Umbilical cord (tissue), 2 donors: ENCODE data around the gene ZNF174. TPM values are rescaled to one million over a fixed set of nuclear protein-coding genes. Genes with fewer than 3 reads are reported as not detected.

Experiments used
- DNase-seq: peaks from one replicate; pipeline ENCODE4 v3.0.0-alpha.2; 2015; ENCODE audit warnings: low spot score
- total RNA-seq: library from RNA; depleted of rRNA; stranded (reverse); fragments of >200 nt; gene quantifications from one replicate; pipeline ENCODE4 v1.2.3, GENCODE V29; 2014; ENCODE audit warnings: low replicate concordance; ENCODE audit not compliant: insufficient read depth

ZNF174 gene
- total RNA-seq, 1 donor from 2014 or later, result 3.9 TPM

DNA sequence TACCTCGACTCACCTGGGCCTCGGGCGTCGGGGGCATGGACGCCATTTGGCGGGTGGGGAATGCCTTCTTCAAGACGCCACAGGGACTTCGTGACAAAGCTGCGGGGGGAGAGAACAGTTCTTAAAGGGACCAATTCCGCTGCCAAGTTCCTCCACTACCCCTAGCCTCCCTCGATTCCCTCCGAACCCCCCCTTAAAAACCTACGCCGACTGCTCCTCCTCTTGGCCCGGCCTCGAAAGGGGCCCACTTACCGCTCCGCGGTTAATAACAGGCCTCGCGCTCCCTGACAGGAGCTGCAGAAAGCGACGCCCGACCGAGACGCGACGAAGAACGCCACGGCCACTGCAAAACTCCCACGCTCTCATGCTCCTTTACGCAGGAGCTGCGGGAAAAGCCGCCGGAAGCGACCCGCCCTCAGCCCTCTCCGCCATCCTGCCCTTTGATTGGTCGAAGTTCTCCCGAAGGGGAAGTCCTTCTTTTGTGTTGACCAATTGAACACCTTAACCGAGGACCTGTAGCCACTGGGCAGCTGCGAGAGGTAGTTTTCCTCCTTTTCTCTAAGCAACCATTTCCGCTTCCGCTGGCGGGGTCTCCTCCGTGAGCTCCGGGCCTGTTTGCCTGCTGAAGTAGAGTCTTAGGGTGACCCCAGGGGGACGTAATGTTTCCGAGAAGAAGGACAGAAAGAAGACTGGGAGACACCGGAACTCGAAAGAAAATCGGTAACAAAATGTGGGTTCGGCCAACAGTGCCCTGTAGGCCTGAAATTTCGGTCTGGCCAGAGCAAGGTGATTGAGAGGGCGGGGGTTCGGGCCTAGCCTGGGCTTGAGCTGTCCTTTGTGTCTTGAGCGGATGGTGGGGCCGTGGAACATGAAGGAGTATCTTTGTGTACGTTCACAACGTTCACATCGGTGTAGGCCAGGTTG is 42.4 kb downstream of the ZNF174 start, which contains the start of the genes NAA60 and ZNF597:
Gene NAA60 (plus strand): TSS at position 573 of the 924 bp plus-strand sequence. CDS start 32,548 bp downstream, outside the sequence.
Gene ZNF597 (minus strand): TSS at position 397 of the 924 bp plus-strand sequence. CDS start 351 bp downstream, at position 46.
- peak; percentile 95 for DNase-seq

DNA sequence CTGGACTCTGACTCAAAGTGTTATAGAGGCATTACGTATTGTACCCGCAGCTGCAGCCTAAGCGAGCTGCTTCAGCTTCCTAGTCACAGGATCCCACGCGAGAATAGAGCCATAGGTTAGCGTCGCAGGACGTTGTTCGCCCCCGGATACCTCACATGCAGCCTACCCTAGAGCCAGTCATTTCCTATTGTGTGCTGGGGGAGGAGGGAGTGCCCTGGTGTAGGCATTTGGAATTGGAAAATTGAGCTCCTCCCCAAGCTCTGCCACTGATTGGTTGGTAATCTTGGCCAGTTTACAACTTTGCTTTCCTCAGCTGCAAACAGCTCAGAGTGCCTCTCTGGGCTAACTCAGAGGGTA is 43.0 kb downstream of the ZNF174 start:
- peak; percentile 50 for DNase-seq

DNA sequence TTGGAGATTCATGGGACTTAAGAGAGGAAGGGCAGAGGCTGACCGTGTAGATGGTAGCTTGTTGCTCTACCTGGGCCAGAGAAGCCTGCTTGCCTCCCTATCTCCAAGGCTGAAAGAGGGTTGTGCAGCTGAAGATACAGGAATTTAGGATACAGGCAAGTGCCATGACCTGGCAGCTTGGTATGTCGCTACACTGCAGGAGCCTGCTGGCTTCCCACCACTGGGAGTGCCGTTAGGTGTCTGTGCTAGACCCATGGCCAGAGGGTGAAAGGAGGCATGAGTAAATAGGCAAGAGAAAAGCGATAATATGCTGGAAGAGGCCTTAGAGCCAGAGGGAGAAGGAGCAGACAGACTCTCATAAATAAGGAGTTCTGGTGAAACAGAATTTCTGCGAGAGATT is 53.1 kb downstream of the ZNF174 start:
- no peak for DNase-seq

DNA sequence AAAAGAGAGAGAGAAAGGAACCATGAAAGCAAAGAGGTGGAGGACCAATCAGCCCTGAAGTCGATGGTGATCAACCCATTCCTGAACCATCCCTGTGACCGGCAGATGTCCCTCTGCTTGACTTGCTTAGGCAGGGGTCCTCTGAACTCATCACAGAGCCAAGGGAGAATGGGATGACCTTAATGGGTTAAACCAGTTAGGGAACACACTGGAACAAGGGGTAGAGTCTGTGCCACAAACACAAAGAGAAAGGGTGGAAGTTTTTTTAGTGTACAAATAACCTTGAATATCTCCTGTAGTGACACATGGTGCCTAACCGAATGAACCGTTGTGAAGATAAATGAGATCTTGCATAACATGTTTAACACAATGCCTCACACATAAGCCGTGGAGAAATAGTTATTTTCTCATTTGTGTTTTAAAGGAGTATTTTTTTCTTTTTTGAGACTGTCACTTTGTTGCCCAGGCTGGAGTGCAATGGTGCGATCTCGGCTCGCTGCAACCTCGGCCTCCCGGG is 53.7 kb downstream of the ZNF174 start:
- DNase-seq, result no peak

DNA sequence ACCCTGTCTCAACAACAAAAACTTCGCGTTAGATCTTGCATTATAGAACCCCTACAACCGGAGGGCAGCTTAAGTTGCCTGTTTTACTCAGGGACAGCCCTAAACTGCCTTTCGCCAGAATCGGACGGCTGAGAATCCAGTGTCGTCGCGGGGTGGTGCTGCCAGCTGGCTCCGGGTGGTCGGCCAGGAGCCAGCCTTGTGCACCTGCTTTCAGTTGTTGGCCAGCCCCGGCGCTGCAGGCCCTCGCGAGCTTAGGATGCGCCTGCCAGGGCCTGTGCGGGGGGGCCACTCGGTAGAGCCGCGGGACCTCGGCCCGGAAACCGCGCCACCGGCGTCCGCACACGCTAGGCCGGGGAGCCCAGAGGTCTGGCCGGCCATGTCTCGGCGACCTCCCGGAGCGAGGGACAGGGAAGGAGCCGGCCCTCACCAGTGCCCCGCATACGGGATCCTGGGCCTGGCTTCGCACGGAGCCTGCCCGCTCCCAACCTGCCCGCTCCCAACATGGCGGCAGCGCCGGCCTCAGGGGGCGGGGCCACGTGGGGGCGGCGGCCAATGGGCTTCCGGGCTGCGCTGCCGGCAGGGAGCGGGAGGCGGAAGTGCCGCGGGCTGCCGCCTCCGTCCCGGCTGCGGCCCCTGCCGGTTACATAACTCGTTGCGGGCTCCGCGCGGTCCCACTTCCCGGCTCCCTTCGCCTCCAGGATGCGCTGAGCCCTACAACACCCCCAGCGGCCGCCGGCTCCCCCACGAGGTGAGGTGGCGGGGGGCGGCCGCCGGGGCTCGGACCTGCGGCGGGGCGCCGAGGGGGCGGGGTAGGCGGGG is 56.6 kb downstream of the ZNF174 start:
- peak; percentile 93 for DNase-seq

DNA sequence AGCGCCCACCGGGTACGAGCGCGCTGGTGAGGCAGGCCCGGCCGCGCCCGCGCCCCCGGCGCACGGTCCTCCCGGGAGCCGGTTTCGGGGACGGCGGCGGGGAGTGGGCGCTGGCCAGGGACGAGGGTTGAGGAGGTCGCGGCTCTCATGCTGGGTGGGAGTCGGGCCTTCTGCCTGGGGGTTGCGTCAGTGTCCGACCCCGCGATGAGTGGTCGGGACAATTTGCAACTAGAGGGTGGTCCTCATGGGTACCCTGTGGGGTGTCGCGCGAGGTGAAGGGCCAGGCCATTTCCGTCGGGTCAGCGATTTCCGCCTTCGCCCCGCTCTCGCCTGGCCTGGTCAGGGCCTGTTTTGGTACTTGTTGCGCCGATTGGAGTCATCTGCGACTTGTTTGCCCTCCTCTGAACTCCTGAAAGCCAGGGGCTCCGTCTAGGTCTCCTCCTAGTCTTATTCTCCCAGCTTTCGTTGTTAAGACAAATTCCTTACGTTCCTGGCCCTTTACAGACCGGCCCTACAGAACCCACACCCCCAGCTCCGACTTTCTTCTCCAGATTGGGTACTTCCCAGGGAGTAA is 57.4 kb downstream of the ZNF174 start:
- DNase-seq, result peak; percentile 58

DNA sequence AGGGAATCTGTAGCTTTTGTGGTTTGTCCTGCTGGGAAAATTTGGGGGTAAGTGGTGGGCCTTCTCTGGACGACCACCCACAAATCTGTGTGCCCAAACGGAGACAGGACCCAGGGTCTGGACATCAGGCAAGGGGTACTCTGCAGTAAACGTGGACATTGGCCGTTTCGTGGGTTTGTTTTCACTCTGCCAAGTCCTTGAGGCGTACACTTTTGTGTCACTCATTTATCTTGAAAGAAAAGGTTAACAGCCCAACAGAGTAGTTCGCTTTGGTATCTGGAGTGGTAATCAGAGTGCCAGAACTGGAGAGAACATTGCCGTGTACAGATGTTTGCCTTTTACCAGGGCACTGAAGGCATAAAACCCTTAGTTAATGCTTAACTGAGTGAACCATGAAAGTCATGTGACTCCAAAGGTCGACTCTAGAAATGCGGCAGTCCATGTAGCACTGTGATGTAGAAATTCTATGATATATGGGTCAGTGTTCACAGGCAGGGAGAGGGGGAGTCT is 57.9 kb downstream of the ZNF174 start:
- peak; percentile 49 for DNase-seq

Other genes with a start within 250 kb of the ZNF174 start
- gene OR1F1, start 213.0 kb upstream of the ZNF174 start, total RNA-seq, result 0.96 TPM
- 13.5 TPM for gene ZNF200, start 166.1 kb upstream of the ZNF174 start, total RNA-seq
- 6.7 TPM for gene MEFV, start 144.6 kb upstream of the ZNF174 start, total RNA-seq
- 53.7 TPM for gene ZNF263, start 117.7 kb upstream of the ZNF174 start, total RNA-seq
- gene TIGD7, start 95.8 kb upstream of the ZNF174 start, total RNA-seq, result 20.5 TPM
- 28.4 TPM for gene ZNF75A, start 95.7 kb upstream of the ZNF174 start, total RNA-seq
- gene OR2C1, start 45.3 kb upstream of the ZNF174 start, total RNA-seq, result 3.6 TPM
- 13.7 TPM for gene ZSCAN32, start 211 bp upstream of the ZNF174 start, total RNA-seq
- 6.0 TPM for gene ZNF597, start 42.3 kb downstream of the ZNF174 start, total RNA-seq
- gene NAA60, start 42.5 kb downstream of the ZNF174 start, total RNA-seq, result 41.9 TPM
- gene C16orf90, start 94.3 kb downstream of the ZNF174 start, total RNA-seq, result not detected
- gene CLUAP1, start 99.8 kb downstream of the ZNF174 start, total RNA-seq, result 33.5 TPM
- gene NLRC3, start 176.2 kb downstream of the ZNF174 start, total RNA-seq, result 9.1 TPM
- gene SLX4, start 210.4 kb downstream of the ZNF174 start, total RNA-seq, result 4.8 TPM